ENCODE measurements around the gene CNPY1. TPM values are rescaled to one million over a fixed set of nuclear protein-coding genes. Genes with fewer than 3 reads are reported as not detected.

Gene CNPY1
- total and polyA plus RNA-seq, 9 of the 15 experiments (the other 6 are each of a cell fraction or from before 2014, with no cell fraction given), result not detected

DNA sequence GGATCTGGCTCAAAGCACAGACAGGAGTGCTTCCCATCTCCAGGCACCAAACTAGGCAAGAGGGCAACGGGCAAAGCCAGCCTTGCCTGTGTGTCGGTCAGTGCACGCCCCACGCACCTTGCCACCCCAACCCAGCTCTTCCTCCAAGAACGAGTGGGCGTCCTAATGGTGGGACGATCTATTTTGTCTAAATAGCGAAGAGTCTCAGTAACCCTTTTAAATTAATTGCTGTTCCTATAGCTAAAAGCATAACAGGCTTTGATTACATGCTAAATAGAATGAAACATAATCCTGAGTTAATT, 76.2 kb downstream of the CNPY1 start:
- intact Hi-C loops (cut with micrococcal nuclease), result no loop called here

More for the DNA sequence above, 76.2 kb downstream of the CNPY1 start:
- H3K79me2 ChIP-seq (ENCODE audit: control insufficient read depth, insufficient read depth, low read length), result no peaks in the 10 kb centered on the region
- peaks cover 81 to 94% of the 10 kb centered on the region in 2 experiments for H3K27me3 ChIP-seq (ENCODE audit: control insufficient read depth in 2 of 2, insufficient read depth in 2 of 2, low read length in 2 of 2)
- H3K9me3 ChIP-seq (replicated peaks; ENCODE audit: control insufficient read depth, insufficient read depth, low read depth, low read length), result no peaks in the 10 kb centered on the region
- peaks cover 3% of the 10 kb centered on the region; the same call in 1 of the 2 replicates for H4K20me1 ChIP-seq (replicated peaks; ENCODE audit: control insufficient read depth, insufficient read depth, low read length)
- H2AFZ ChIP-seq (ENCODE audit: low read depth, low read length), result no peak overlapping the region
- DNase-seq (ENCODE audit: extremely low read depth in 1 of 4, low spot score in 3 of 4) (no peak), ATAC-seq (no peak), FAIRE-seq (no peak)
- no peaks in the 10 kb centered on the region for H3K9me1 ChIP-seq (ENCODE audit: control insufficient read depth, insufficient read depth, low read length)
- H3K4me2 ChIP-seq (ENCODE audit: insufficient read depth, low read length), result no peak overlapping the region
- TF ChIP-seq KAT7 (CRISPR knock-in tag; IDR thresholded peaks at IDR 0.05; ENCODE audit: borderline replicate concordance), result no peak
- no peak for TF ChIP-seq TGIF2 (CRISPR knock-in tag; IDR thresholded peaks at IDR 0.05)
- no peak for TF ChIP-seq SP2 (IDR thresholded peaks at IDR 0.05; ENCODE audit: extremely low read depth, low read depth, low read length, poor library complexity, severe bottlenecking)
- TF ChIP-seq ZNF586 (CRISPR knock-in tag; conservative IDR thresholded peaks at IDR 0.05), result no peak
- no peak for TF ChIP-seq GATA2 (CRISPR knock-in tag; IDR thresholded peaks at IDR 0.05)
- TF ChIP-seq ZBTB9 (CRISPR knock-in tag; IDR thresholded peaks at IDR 0.05), result no peak
- TF ChIP-seq IRF9 (tag; IDR thresholded peaks at IDR 0.05), result no peak
- no peak for TF ChIP-seq TCF15 (CRISPR knock-in tag; IDR thresholded peaks at IDR 0.05)
- TF ChIP-seq C11orf30 (IDR thresholded peaks at IDR 0.05; ENCODE audit: low read depth), result no peak
- H3K9ac ChIP-seq (ENCODE audit: insufficient read depth in 1 of 2, low read depth in 2 of 2, low read length in 2 of 2), result no peak overlapping the region
- POLR2A ChIA-PET, result no interaction called here
- no peak overlapping the region for H3K27ac ChIP-seq (ENCODE audit: extremely low read depth, low read depth, low read length)
- in situ Hi-C loops (cut with MboI), result no loop called here
- CTCF ChIA-PET (ENCODE audit: low intra/inter-chr PET ratio), result no interaction called here
- H3K4me3 ChIP-seq, result no peak overlapping the region
- no peaks in the 10 kb centered on the region for H3K36me3 ChIP-seq (ENCODE audit: control insufficient read depth, insufficient read depth, low read length)
- 0% methylated on average over 8 of the region's 8 CpGs for WGBS (ENCODE audit: insufficient coverage, low coverage, missing lambda C conversion rate)
- BruUV-seq (replicated peaks), result no TSS peak
- H3K4me1 ChIP-seq (replicated peaks in 1 of 2; ENCODE audit: control insufficient read depth in 2 of 2, insufficient read depth in 2 of 2, low read length in 2 of 2), result peaks cover 0 to 24% of the 10 kb centered on the region in 2 experiments; a peak in 1 of 5 replicates

Measured in K562 (cell line).